ENCODE data around the gene KIF2B.
"Not testable (repeated sequence)": the region's sequence is repeated elsewhere in the genome, so short reads cannot be mapped to it uniquely, and the experiment has no call there.

- not testable (repeated sequence) for TF ChIP-seq POLR2A (IDR thresholded peaks at IDR 0.05); CTCF (IDR thresholded peaks at IDR 0.05 in 4 of 5, conservative IDR thresholded peaks at IDR 0.05 in 1 of 5)
Measured at GRCh38 chr17:53834771-53835170, 12.0 kb downstream of the KIF2B start.
